ENCODE data around the gene FAM3B. TPM values are rescaled to one million over a fixed set of nuclear protein-coding genes. Genes with fewer than 3 reads are reported as not detected.
A peak's percentile ranks its signal among the peaks of the same experiment; 100 is the strongest.

FAM3B gene
- total and polyA plus RNA-seq, 9 donors = 0.16 to 0.80 (median 0.30) TPM; not detected in 1

DNA sequence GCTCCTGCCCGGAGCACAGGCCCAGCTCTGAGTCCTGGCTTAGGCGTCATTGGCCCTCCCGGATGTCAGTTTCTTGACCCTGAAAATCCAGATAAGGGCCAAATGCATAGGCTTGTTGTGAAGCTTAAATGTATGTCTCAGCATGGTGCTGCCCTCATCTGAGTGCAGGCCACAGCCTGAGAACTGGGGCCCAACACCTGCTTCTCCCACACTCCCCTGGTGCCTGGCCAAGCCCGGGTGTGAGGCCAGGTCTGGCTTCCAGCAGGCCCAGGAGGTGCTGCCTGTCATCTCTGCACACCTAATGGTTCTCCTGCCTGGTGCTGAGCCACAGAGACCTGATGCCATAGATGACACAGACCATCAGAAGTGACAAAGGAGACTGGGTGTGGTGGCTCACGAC is 59.3 kb downstream of the FAM3B start:
- H3K36me3 ChIP-seq (ENCODE audit: control insufficient read depth, insufficient read depth, low read length) = peaks cover 13% of the 10 kb centered on the region

GRCh38 chr21:41377715-41378114 is 61.1 kb downstream of the FAM3B start:
- H3K27ac ChIP-seq (ENCODE audit: low read length) = no peak overlapping the region
- no peak overlapping the region for H3K4me3 ChIP-seq (ENCODE audit: low read length)
- H3K9me3 ChIP-seq (replicated peaks; ENCODE audit: control insufficient read depth, low read depth, low read length) = no peaks in the 10 kb centered on the region
- no peaks in the 10 kb centered on the region for H3K4me1 ChIP-seq (ENCODE audit: control insufficient read depth, insufficient read depth, low read length)
- H3K27me3 ChIP-seq (ENCODE audit: control insufficient read depth, insufficient read depth, low read length) = no peaks in the 10 kb centered on the region
- peaks cover 17% of the 10 kb centered on the region for H3K36me3 ChIP-seq (ENCODE audit: control insufficient read depth, insufficient read depth, low read length)
- 68% methylated on average over 10 of the region's 16 CpGs for WGBS (ENCODE audit: insufficient coverage)
- no peak for DNase-seq

More for the DNA sequence above, 59.3 kb downstream of the FAM3B start:
- no peak overlapping the region for H3K4me3 ChIP-seq (ENCODE audit: low read length)
- no peaks in the 10 kb centered on the region for H3K4me1 ChIP-seq (ENCODE audit: control insufficient read depth, insufficient read depth, low read length)
- DNase-seq = no peak
- H3K27me3 ChIP-seq (ENCODE audit: control insufficient read depth, insufficient read depth, low read length) = no peaks in the 10 kb centered on the region
- no peak overlapping the region for H3K27ac ChIP-seq (ENCODE audit: low read length)
- H3K9me3 ChIP-seq (replicated peaks; ENCODE audit: control insufficient read depth, low read depth, low read length) = no peaks in the 10 kb centered on the region
- 64% methylated on average over 2 of the region's 5 CpGs for WGBS (ENCODE audit: insufficient coverage)

- 75% methylated on average over 5 of the region's 8 CpGs for WGBS (ENCODE audit: insufficient coverage)
- Histone ChIP-seq H3K4me3 (ENCODE audit: low read length) (no peak overlapping the region), H3K4me1 (ENCODE audit: control insufficient read depth, insufficient read depth, low read length) (no peaks in the 10 kb centered on the region), H3K9me3 (replicated peaks; ENCODE audit: control insufficient read depth, low read depth, low read length) (no peaks in the 10 kb centered on the region), H3K27me3 (ENCODE audit: control insufficient read depth, insufficient read depth, low read length) (no peaks in the 10 kb centered on the region), H3K36me3 (ENCODE audit: control insufficient read depth, insufficient read depth, low read length) (peaks cover 24% of the 10 kb centered on the region), H3K27ac (ENCODE audit: low read length) (no peak overlapping the region)
- DNase-seq = no peak
Measured at GRCh38 chr21:41378849-41379248, 62.2 kb downstream of the FAM3B start.

DNA sequence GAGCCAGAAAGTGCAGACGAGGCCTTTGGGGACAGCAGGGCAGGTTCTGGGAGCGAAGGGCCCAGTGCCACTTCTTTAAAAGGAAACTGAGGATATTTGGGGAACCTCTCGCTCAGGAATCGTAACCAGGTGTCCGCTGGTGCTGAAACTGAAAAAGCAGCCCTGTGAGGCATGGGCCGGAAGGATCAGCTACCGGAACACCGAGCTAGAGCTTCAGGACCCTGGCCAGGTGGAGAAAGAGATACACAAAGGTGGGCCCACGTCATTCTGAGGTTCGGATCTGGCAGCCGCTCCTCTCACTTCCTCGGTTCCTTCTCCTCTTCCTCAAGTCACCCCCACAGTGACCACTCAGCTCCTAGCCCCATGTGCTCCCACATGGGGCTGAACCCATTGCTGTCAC is 63.3 kb downstream of the FAM3B start:
- 83% methylated on average over 12 of the region's 12 CpGs for WGBS (ENCODE audit: insufficient coverage)

DNA sequence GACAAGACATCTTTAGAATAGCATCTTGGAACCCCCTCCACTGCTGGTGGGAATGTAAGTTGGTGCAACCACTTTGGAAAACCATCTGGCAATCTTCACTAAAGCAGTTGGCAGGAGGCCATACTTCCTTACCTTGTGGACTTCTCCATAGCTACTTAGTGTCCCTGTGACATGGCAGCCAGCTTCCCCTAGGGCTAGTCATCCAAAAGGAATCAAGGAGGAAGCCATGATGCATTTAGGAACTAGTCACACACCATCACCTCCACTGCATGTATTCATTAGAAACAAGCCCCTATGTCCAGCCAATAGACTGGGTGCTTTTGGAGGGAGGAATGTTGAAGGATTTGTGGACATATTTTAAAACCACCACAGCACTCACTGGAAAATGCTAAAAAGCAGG is 65.1 kb downstream of the FAM3B start:
- H3K9me3 ChIP-seq (replicated peaks; ENCODE audit: control insufficient read depth, low read depth, low read length) = no peaks in the 10 kb centered on the region
- H3K27ac ChIP-seq (ENCODE audit: low read length) = no peak overlapping the region
- H3K27me3 ChIP-seq (ENCODE audit: control insufficient read depth, insufficient read depth, low read length) = no peaks in the 10 kb centered on the region
- no peaks in the 10 kb centered on the region for H3K4me1 ChIP-seq (ENCODE audit: control insufficient read depth, insufficient read depth, low read length)
- no peak overlapping the region for H3K4me3 ChIP-seq (ENCODE audit: low read length)
- peaks cover 26% of the 10 kb centered on the region for H3K36me3 ChIP-seq (ENCODE audit: control insufficient read depth, insufficient read depth, low read length)
- DNase-seq = no peak

More for the DNA sequence above, 63.3 kb downstream of the FAM3B start:
- H3K36me3 ChIP-seq (ENCODE audit: control insufficient read depth, insufficient read depth, low read length) = peaks cover 26% of the 10 kb centered on the region
- H3K27ac ChIP-seq (ENCODE audit: low read length) = no peak overlapping the region
- H3K4me1 ChIP-seq (ENCODE audit: control insufficient read depth, insufficient read depth, low read length) = no peaks in the 10 kb centered on the region
- no peaks in the 10 kb centered on the region for H3K9me3 ChIP-seq (replicated peaks; ENCODE audit: control insufficient read depth, low read depth, low read length)
- no peak overlapping the region for H3K4me3 ChIP-seq (ENCODE audit: low read length)
- DNase-seq = no peak
- no peaks in the 10 kb centered on the region for H3K27me3 ChIP-seq (ENCODE audit: control insufficient read depth, insufficient read depth, low read length)

GRCh38 chr21:41387042-41387819 is 70.6 kb downstream of the FAM3B start:
- Histone ChIP-seq H3K9me3 (replicated peaks; ENCODE audit: control insufficient read depth, low read depth, low read length) (no peaks in the 10 kb centered on the region), H3K27ac (ENCODE audit: low read length) (no peak overlapping the region), H3K27me3 (ENCODE audit: control insufficient read depth, insufficient read depth, low read length) (no peaks in the 10 kb centered on the region), H3K4me3 (ENCODE audit: low read length) (no peak overlapping the region), H3K36me3 (ENCODE audit: control insufficient read depth, insufficient read depth, low read length) (peaks cover 12% of the 10 kb centered on the region), H3K4me1 (ENCODE audit: control insufficient read depth, insufficient read depth, low read length) (no peaks in the 10 kb centered on the region)
- peak; percentile 71 for DNase-seq
- 50% methylated on average over 14 of the region's 14 CpGs for WGBS (ENCODE audit: insufficient coverage)

- Histone ChIP-seq H3K9me3 (replicated peaks; ENCODE audit: control insufficient read depth, low read depth, low read length) (no peaks in the 10 kb centered on the region), H3K36me3 (ENCODE audit: control insufficient read depth, insufficient read depth, low read length) (peaks cover 9% of the 10 kb centered on the region), H3K27ac (ENCODE audit: low read length) (no peak overlapping the region), H3K4me3 (ENCODE audit: low read length) (no peak overlapping the region), H3K27me3 (ENCODE audit: control insufficient read depth, insufficient read depth, low read length) (no peaks in the 10 kb centered on the region), H3K4me1 (ENCODE audit: control insufficient read depth, insufficient read depth, low read length) (no peaks in the 10 kb centered on the region)
- DNase-seq = no peak
- WGBS (ENCODE audit: insufficient coverage) = 76% methylated on average over 8 of the region's 8 CpGs
Measured at GRCh38 chr21:41387824-41388223, 71.2 kb downstream of the FAM3B start.

DNA sequence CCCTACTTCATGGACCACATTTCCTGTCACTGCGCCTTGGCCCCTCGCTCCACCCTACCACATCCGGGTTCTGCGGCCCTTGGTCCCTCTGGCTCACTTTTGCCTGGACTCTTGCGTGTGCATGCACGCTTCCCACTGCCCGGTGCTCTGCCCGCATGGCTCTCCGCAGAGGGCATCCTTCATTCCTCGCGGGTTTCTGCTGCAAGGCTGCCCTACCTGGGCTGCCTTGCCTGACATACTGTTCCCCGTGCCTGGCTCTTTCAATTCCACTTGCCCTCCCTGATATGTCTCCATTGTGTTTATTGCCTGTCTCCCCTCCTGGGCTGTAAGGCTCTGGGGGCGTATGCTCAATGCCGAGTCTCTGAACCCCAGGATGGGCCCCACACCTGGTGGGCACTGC is 71.7 kb downstream of the FAM3B start:
- DNase-seq = no peak
- WGBS (ENCODE audit: insufficient coverage) = 96% methylated on average over 14 of the region's 14 CpGs
- Histone ChIP-seq H3K27ac (ENCODE audit: low read length) (no peak overlapping the region), H3K27me3 (ENCODE audit: control insufficient read depth, insufficient read depth, low read length) (no peaks in the 10 kb centered on the region), H3K4me3 (ENCODE audit: low read length) (no peak overlapping the region), H3K4me1 (ENCODE audit: control insufficient read depth, insufficient read depth, low read length) (no peaks in the 10 kb centered on the region), H3K36me3 (ENCODE audit: control insufficient read depth, insufficient read depth, low read length) (peaks cover 5% of the 10 kb centered on the region), H3K9me3 (replicated peaks; ENCODE audit: control insufficient read depth, low read depth, low read length) (no peaks in the 10 kb centered on the region)

DNA sequence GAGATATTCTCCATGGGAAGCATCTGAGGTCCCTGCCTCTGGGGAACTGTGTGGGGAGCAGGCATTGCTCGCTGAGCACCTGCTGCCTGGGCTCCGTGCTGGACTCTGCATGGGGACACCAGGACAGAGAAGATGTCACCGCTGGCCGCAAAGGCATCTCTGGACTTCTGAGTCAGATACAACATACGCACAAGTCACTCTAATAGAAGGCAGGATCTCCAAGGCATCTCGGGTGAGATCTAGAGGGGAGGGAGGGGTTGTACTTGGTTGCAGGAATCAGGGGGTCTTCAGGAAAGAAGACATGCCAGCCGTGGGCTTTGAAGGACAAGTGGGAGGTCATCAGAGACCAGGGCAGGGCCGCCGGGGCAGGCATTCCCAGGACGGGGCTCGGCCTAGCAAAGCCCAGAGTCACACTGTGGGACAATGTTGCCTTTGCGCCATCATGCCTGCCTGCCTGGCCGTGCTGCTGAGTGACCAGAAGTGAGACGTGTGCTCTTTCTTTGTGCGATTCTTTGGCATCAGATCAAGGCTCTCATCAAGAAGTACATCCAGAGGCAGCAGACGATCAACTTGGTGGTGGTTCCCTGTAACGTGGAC is 73.5 kb downstream of the FAM3B start:
- Histone ChIP-seq H3K4me3 (ENCODE audit: low read length) (no peak overlapping the region), H3K4me1 (ENCODE audit: control insufficient read depth, insufficient read depth, low read length) (no peaks in the 10 kb centered on the region), H3K36me3 (ENCODE audit: control insufficient read depth, insufficient read depth, low read length) (no peaks in the 10 kb centered on the region), H3K9me3 (replicated peaks; ENCODE audit: control insufficient read depth, low read depth, low read length) (no peaks in the 10 kb centered on the region), H3K27ac (ENCODE audit: low read length) (no peak overlapping the region), H3K27me3 (ENCODE audit: control insufficient read depth, insufficient read depth, low read length) (no peaks in the 10 kb centered on the region)
- no peak for DNase-seq
- 91% methylated on average over 15 of the region's 17 CpGs for WGBS (ENCODE audit: insufficient coverage)

- no peaks in the 10 kb centered on the region for H3K9me3 ChIP-seq (replicated peaks; ENCODE audit: control insufficient read depth, low read depth, low read length)
- H3K4me3 ChIP-seq (ENCODE audit: low read length) = no peak overlapping the region
- H3K4me1 ChIP-seq (ENCODE audit: control insufficient read depth, insufficient read depth, low read length) = no peaks in the 10 kb centered on the region
- DNase-seq = no peak
- no peaks in the 10 kb centered on the region for H3K27me3 ChIP-seq (ENCODE audit: control insufficient read depth, insufficient read depth, low read length)
- WGBS (ENCODE audit: insufficient coverage) = 85% methylated on average over 8 of the region's 8 CpGs
- no peak overlapping the region for H3K27ac ChIP-seq (ENCODE audit: low read length)
- peaks cover 13% of the 10 kb centered on the region for H3K36me3 ChIP-seq (ENCODE audit: control insufficient read depth, insufficient read depth, low read length)
Measured at GRCh38 chr21:41393876-41394465, 77.4 kb downstream of the FAM3B start.
